SK-N-SH treated with all-trans-retinoic acid at 6 μM for 48 hours (cell line): Measurements from ENCODE around the gene DDA1.

Source experiments
- ATAC-seq: fragments of 200-7000 bp; cut with Tn5 transposase; 3 replicates; pipeline ENCODE4 v1.9.1; 2020; ENCODE audit warnings: mild to moderate bottlenecking, moderate library complexity
- ARNTL ChIP-seq: fragments of 450-650 bp; formaldehyde crosslinking; IDR thresholded peaks from 2 replicates; pipeline ENCODE4 v1.5.0; 2020; ENCODE audit warnings: low read depth, mild to moderate bottlenecking, moderate library complexity, borderline replicate concordance
- BACH2 ChIP-seq: fragments of 250-450 bp; sonication (Bioruptor Pico); IDR thresholded peaks from 2 replicates; pipeline ENCODE4 v1.9.0; 2021; ENCODE audit warnings: mild to moderate bottlenecking, borderline replicate concordance
- CSDC2 ChIP-seq: fragments of 250-450 bp; sonication (Bioruptor Pico); IDR thresholded peaks from 2 replicates; pipeline ENCODE4 v1.5.0; 2020; ENCODE audit warnings: mild to moderate bottlenecking, moderate library complexity
- ESRRG ChIP-seq: fragments of 250-450 bp; sonication (Bioruptor Pico); IDR thresholded peaks from 2 replicates; pipeline ENCODE4 v1.6.1; 2021; ENCODE audit warnings: mild to moderate bottlenecking
- GLIS3 ChIP-seq: fragments of 250-450 bp; sonication (Bioruptor Pico); IDR thresholded peaks from 2 replicates; pipeline ENCODE4 v1.5.0; 2020; ENCODE audit warnings: mild to moderate bottlenecking, moderate library complexity
- ISL1 ChIP-seq: fragments of 250-450 bp; sonication (Bioruptor Pico); IDR thresholded peaks from 2 replicates; pipeline ENCODE4 v2.1.2; 2022; ENCODE audit warnings: mild to moderate bottlenecking, moderate library complexity
- OSR1 ChIP-seq: fragments of 250-450 bp; sonication (Bioruptor Pico); IDR thresholded peaks from 2 replicates; pipeline ENCODE4 v1.8.0; 2022; ENCODE audit warnings: moderate library complexity, mild to moderate bottlenecking, inconsistent platforms
- PATZ1 ChIP-seq: fragments of 250-450 bp; sonication (Bioruptor Pico); IDR thresholded peaks from 2 replicates; pipeline ENCODE4 v1.8.0; 2020; ENCODE audit warnings: mild to moderate bottlenecking, moderate library complexity, borderline replicate concordance
- PPARA ChIP-seq: fragments of 250-450 bp; sonication (Bioruptor Pico); IDR thresholded peaks from 2 replicates; pipeline ENCODE4 v1.5.0; 2020; ENCODE audit warnings: mild to moderate bottlenecking, borderline replicate concordance
- RARB ChIP-seq: fragments of 250-450 bp; sonication (Bioruptor Pico); IDR thresholded peaks from 2 replicates; pipeline ENCODE4 v1.8.0; 2021; ENCODE audit warnings: mild to moderate bottlenecking, moderate library complexity
- TCF4 ChIP-seq: fragments of 250-450 bp; sonication (Bioruptor Pico); IDR thresholded peaks from 2 replicates; pipeline ENCODE4 v1.8.0; 2021; ENCODE audit warnings: mild to moderate bottlenecking, moderate library complexity, borderline replicate concordance
- TOX ChIP-seq: fragments of 250-450 bp; sonication (Bioruptor Pico); IDR thresholded peaks from 2 replicates; pipeline ENCODE4 v1.8.0; 2021; ENCODE audit warnings: mild to moderate bottlenecking, moderate library complexity, borderline replicate concordance
- TSHZ2 ChIP-seq: fragments of 250-450 bp; sonication (Bioruptor Pico); IDR thresholded peaks from 2 replicates; pipeline ENCODE4 v1.5.0; 2020; ENCODE audit warnings: mild to moderate bottlenecking, moderate library complexity
- ZFP3 ChIP-seq: fragments of 250-450 bp; sonication (Bioruptor Pico); IDR thresholded peaks from 2 replicates; pipeline ENCODE4 v1.5.0; 2020; ENCODE audit warnings: mild to moderate bottlenecking, moderate library complexity
- ZFP30 ChIP-seq: fragments of 450-650 bp; formaldehyde crosslinking; IDR thresholded peaks from 2 replicates; pipeline ENCODE4 v1.5.0; 2022; ENCODE audit warnings: mild to moderate bottlenecking, moderate library complexity
- ZNF565 ChIP-seq: fragments of 450-650 bp; formaldehyde crosslinking; conservative IDR thresholded peaks from 2 replicates; pipeline ENCODE4 v1.5.0; 2020; ENCODE audit warnings: low read depth, mild to moderate bottlenecking, moderate library complexity
- ZNF70 ChIP-seq: fragments of 450-650 bp; formaldehyde crosslinking; IDR thresholded peaks from 2 replicates; pipeline ENCODE4 v1.5.0; 2020; ENCODE audit warnings: mild to moderate bottlenecking, moderate library complexity
- ZNF8 ChIP-seq: fragments of 450-650 bp; formaldehyde crosslinking; IDR thresholded peaks from 2 replicates; pipeline ENCODE4 v1.5.0; 2020; ENCODE audit warnings: mild to moderate bottlenecking, moderate library complexity
- TF ChIP-seq, protein P1 (sequence below): fragments of 250-450 bp; sonication (Bioruptor Pico); IDR thresholded peaks from 2 replicates; pipeline ENCODE4 v1.8.0; 2021; ENCODE audit warnings: low read depth, mild to moderate bottlenecking, moderate library complexity, borderline replicate concordance

DDA1 gene

GRCh38 chr19:17327068-17327653 is 17.8 kb downstream of the DDA1 start:
- TF ChIP-seq ESRRG (CRISPR knock-in tag), result no peak
- no peak for TF ChIP-seq ZNF70
- TF ChIP-seq OSR1 (CRISPR knock-in tag), result no peak
- TF ChIP-seq ZNF8, result no peak
- TF ChIP-seq ZFP3 (CRISPR knock-in tag), result no peak
- no peak for TF ChIP-seq TOX (CRISPR knock-in tag)
- no peak for TF ChIP-seq ZNF565
- TF ChIP-seq TSHZ2 (CRISPR knock-in tag), result no peak
- TF ChIP-seq BACH2 (CRISPR knock-in tag), result no peak
- TF ChIP-seq PPARA (CRISPR knock-in tag), result no peak
- TF ChIP-seq ISL1, result no peak
- no peak for TF ChIP-seq PATZ1 (CRISPR knock-in tag)
- no peak for TF ChIP-seq ARNTL (CRISPR knock-in tag)
- TF ChIP-seq TCF4 (CRISPR knock-in tag), result no peak
- TF ChIP-seq GLIS3 (CRISPR knock-in tag), result no peak
- no peak for TF ChIP-seq RARB
- no peak for TF ChIP-seq CSDC2 (CRISPR knock-in tag)
- TF ChIP-seq, protein P1, sequence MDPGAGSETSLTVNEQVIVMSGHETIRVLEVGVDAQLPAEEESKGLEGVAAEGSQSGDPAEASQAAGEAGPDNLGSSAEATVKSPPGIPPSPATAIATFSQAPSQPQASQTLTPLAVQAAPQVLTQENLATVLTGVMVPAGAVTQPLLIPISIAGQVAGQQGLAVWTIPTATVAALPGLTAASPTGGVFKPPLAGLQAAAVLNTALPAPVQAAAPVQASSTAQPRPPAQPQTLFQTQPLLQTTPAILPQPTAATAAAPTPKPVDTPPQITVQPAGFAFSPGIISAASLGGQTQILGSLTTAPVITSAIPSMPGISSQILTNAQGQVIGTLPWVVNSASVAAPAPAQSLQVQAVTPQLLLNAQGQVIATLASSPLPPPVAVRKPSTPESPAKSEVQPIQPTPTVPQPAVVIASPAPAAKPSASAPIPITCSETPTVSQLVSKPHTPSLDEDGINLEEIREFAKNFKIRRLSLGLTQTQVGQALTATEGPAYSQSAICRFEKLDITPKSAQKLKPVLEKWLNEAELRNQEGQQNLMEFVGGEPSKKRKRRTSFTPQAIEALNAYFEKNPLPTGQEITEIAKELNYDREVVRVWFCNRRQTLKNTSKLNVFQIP, result no peak
- ATAC-seq, result no peak

GRCh38 chr19:17327654-17328516 is 18.5 kb downstream of the DDA1 start:
- TF ChIP-seq RARB (no peak), ZFP3 (CRISPR knock-in tag) (no peak), BACH2 (CRISPR knock-in tag) (no peak), ZNF565 (no peak), ZFP30 (no peak), OSR1 (CRISPR knock-in tag) (no peak)
- peak; percentile 32; the same call in 2 of the 3 replicates for ATAC-seq

DNA sequence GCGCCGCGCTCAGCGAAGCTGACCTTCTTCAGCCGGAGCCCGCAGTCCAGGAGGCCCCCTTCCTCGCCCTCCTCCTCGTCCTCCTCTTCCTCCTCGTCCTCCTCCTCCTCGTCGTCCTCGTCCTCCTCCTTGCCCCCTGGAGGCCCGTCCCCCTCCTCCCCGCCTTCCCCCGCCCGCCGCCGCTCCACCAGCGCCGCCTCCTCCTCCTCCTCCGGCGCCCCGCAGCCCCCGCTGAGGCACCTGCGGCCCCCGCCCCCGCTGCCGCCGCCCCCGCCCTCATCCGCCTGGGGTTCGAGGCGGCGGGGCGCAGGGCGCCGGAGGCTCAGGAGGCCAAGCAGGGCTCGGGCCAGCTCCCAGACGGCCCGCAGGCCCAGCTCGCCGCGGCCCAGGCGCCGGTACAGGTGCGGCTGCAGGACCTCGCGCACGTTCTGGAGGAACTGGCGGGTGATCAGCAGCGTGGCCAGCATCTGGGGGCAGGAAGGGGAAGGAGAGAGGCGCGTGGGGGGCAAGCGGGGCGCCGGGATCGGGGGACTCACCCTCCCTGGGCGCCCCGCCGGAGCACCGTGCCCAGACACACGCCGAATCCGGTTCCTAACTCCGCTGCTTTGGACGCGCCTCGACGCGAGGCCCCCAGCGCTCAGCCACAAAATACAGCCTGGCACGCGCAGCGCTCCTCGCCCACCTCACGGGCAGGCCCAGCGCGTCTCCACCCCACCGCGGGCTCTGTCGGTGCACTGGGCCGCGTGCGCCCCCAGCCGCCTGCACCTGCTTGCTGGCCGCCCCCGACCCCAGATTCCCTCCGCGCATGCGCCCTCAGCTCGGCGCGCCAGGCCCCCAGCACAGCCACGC is 19.4 kb downstream of the DDA1 start:
- TF ChIP-seq ESRRG (CRISPR knock-in tag) (no peak), ZNF70 (no peak)
- no peak for ATAC-seq

DNA sequence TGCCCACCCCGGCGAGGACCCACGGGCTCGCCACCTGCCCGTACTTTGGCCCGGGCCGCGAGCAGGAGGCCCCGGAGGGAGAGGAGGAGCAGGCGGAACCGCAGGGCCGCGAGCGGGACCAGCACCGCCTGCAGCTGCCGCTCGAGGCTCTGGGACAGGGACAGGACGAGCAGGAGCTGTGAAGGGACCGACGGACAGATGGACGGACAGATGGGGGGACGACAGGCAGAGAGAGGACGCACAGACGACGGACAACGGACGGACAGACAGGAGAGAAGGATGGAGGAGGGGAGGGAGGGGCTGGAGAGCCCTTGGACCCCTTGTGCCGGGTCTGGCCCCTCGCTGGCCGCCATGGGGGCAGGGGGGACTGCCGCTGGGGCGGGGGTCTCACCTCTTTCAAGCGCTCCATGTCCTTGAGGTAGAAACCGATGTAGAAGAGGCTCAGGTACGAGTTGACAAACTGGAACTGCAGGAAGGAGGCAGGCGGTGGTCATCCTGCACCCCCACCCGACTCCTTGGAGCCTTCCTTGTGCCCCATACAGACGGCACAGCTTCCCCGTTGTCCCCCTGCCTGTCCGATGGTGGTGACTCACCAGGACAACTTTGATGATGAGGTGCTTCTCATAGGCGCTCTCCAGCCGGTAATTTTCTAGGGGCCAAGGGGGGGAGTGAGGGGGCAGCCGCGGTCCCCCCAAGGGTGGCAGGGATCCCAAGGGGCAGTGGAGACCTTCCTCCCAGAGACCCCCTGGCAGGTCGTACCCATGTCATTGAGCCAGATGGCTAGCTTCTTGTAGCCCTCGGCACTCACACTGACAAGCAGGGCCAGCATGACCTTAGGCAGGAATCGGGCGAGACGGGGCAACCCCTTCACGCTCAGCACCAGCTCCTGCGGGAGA is 20.3 kb downstream of the DDA1 start:
- ATAC-seq, result no peak
- TF ChIP-seq BACH2 (CRISPR knock-in tag) (no peak), RARB (no peak), TOX (CRISPR knock-in tag) (no peak), ZNF70 (no peak), TCF4 (CRISPR knock-in tag) (no peak), ZFP3 (CRISPR knock-in tag) (no peak)
- TF ChIP-seq, protein P1, result no peak
- TF ChIP-seq, all 23 proteins: peak for 0
